GM19438 (cell line): Measurements from ENCODE around the gene IKZF2.
"Not testable (repeated sequence)": the region's sequence is repeated elsewhere in the genome, so short reads cannot be mapped to it uniquely, and the experiment has no call there.

Experiments used
- ATAC-seq: cut with Tn5 transposase; IDR thresholded peaks from one replicate; pipeline ENCODE4 v1.9.1; 2021; ENCODE audit warnings: low read depth; ENCODE audit not compliant: unreplicated experiment

Gene IKZF2

GRCh38 chr2:213064099-213064498, 87.3 kb downstream of the IKZF2 start:
- no peak for ATAC-seq

GRCh38 chr2:213057977-213058376, 93.4 kb downstream of the IKZF2 start:
- ATAC-seq = no peak

GRCh38 chr2:213046431-213046830, 105.0 kb downstream of the IKZF2 start:
- no peak for ATAC-seq

- ATAC-seq = no peak
Measured at GRCh38 chr2:213043566-213043965, 107.8 kb downstream of the IKZF2 start.

- ATAC-seq = no peak
Measured at GRCh38 chr2:213042262-213042661, 109.2 kb downstream of the IKZF2 start.

GRCh38 chr2:213036836-213037235, 114.6 kb downstream of the IKZF2 start:
- no peak for ATAC-seq

GRCh38 chr2:213034585-213034984, 116.8 kb downstream of the IKZF2 start:
- ATAC-seq = no peak

- ATAC-seq = no peak
Measured at GRCh38 chr2:213032607-213033006, 118.8 kb downstream of the IKZF2 start.

GRCh38 chr2:213022987-213023386, 128.4 kb downstream of the IKZF2 start:
- ATAC-seq = peak; percentile 72

- ATAC-seq = peak; percentile 66
Measured at GRCh38 chr2:213021971-213022899, 129.2 kb downstream of the IKZF2 start.

GRCh38 chr2:213020913-213021312, 130.5 kb downstream of the IKZF2 start:
- ATAC-seq = not testable (repeated sequence)

GRCh38 chr2:213020268-213020667, 131.1 kb downstream of the IKZF2 start:
- no peak for ATAC-seq

- ATAC-seq = no peak
Measured at GRCh38 chr2:213019368-213019767, 132.0 kb downstream of the IKZF2 start.

GRCh38 chr2:213018340-213018901, 133.0 kb downstream of the IKZF2 start:
- no peak for ATAC-seq

- no peak for ATAC-seq
Measured at GRCh38 chr2:213017404-213017803, 134.0 kb downstream of the IKZF2 start.

GRCh38 chr2:213016984-213017351, 134.4 kb downstream of the IKZF2 start:
- no peak for ATAC-seq

- ATAC-seq = peak; percentile 33
Measured at GRCh38 chr2:213016166-213016983, 135.0 kb downstream of the IKZF2 start.

- ATAC-seq = peak; percentile 76
Measured at GRCh38 chr2:213015387-213016165, 135.8 kb downstream of the IKZF2 start.

GRCh38 chr2:213013979-213014378, 137.4 kb downstream of the IKZF2 start:
- ATAC-seq = no peak

- no peak for ATAC-seq
Measured at GRCh38 chr2:213011505-213011904, 139.9 kb downstream of the IKZF2 start.
